Activated T-cell treated with anti-CD3 and anti-CD28 coated beads, Interleukin-2, amount 50 U/mL, for 24 hours (primary cell): Measurements from ENCODE around the gene TGFB1.
A peak's percentile ranks its signal among the peaks of the same experiment; 100 is the strongest.

Experiments
- DNase-seq: peaks from one replicate; pipeline ENCODE4 v3.0.0-alpha.2; 2020
- H3K27ac Mint-ChIP-seq: 2 replicates; pipeline ENCODE4 v1.8.0; 2020; ENCODE audit warnings: mild to moderate bottlenecking, mixed read lengths
- H3K27me3 Mint-ChIP-seq: 2 replicates; pipeline ENCODE4 v1.8.0; 2020; ENCODE audit warnings: mixed read lengths
- H3K36me3 Mint-ChIP-seq: 2 replicates; pipeline ENCODE4 v1.8.0; 2020; ENCODE audit warnings: low read depth, mixed read lengths
- H3K4me1 Mint-ChIP-seq: 2 replicates; pipeline ENCODE4 v1.8.0; 2020; ENCODE audit warnings: low read depth, mixed read lengths
- H3K4me3 Mint-ChIP-seq: 2 replicates; pipeline ENCODE4 v1.8.0; 2020; ENCODE audit warnings: mild to moderate bottlenecking, moderate library complexity, mixed read lengths
- H3K9me3 Mint-ChIP-seq: 2 replicates; pipeline ENCODE4 v1.8.0; 2020; ENCODE audit warnings: mixed read lengths

Gene TGFB1

DNA sequence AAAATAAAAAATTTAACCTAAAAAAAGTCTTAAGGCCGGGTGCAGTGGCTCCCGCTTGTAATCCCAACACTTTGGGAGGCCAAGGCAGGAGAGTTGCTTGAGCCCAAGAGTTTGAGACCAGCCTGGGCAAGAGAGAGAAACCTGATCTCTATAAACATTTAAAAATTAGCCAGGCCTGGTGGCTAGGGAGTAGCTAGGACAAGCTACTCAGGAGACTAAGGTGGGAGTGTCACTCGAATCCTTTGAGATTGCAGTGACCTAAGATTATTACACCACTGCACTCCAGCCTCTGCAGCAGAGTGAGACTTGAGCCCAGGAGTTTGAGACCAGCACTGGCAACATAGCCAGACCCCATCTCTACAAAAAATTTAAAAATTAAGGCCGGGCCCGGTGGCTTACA, 42.6 kb downstream of the TGFB1 start:
- Mint-ChIP-seq H3K4me1 (peaks cover 69% of the 10 kb centered on the region), H3K4me3 (peak overlapping the region; percentile 96), H3K27me3 (no peaks in the 10 kb centered on the region), H3K27ac (peak overlapping the region; percentile 99), H3K36me3 (peaks cover 79% of the 10 kb centered on the region), H3K9me3 (no peaks in the 10 kb centered on the region)
- DNase-seq = no peak

DNA sequence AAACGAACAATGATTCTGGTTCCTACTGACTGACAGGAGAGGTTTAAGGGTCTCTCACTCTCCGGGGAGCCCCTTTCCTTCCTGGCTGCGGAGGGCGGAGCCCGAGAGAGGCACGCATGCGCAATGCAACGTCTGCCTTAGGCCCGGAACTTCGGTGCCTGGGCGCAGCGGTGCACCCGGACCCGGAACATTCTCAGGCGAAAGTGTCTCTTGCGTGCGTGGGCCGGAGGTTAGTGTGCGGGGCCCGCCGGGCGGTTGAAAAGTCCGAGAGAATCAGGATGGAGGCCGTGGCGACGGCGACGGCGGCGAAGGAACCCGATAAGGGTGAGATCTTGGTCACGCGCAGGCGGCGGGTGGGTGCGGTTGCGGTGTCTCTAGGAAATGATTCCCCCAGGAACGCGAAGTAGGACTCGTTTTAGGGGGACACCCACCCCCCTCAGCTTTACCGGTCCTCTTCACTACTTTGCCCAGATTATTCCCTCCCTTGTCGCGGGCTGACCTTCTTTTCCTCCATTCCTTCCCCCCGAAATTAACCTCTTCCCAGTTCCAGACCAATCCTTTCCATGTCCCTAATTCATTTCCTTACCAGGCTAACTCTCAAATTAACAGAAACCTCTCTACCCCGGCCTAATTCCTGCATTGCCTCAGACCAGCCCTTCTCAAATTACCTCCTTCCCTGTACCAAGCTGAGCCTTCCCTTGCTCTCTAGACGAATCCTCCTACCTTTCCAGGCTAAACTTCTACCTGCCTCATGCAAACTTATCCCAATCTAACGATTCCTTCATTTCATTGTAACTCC, 43.5 kb downstream of the TGFB1 start, which contains the start of gene CCDC97:
Gene CCDC97 (plus strand): TSS at position 140 of the 799 bp plus-strand sequence. CDS start 139 bp downstream, at position 279.
- no peaks in the 10 kb centered on the region for H3K9me3 Mint-ChIP-seq
- peaks cover 75% of the 10 kb centered on the region for H3K4me1 Mint-ChIP-seq
- H3K27me3 Mint-ChIP-seq = no peaks in the 10 kb centered on the region
- H3K4me3 Mint-ChIP-seq = peak within 1 kb of the TSS; percentile 96
- H3K36me3 Mint-ChIP-seq = peaks cover 83% of the 10 kb centered on the region
- H3K27ac Mint-ChIP-seq = peak within 1 kb of the TSS; percentile 99
- peak; percentile 95 for DNase-seq

GRCh38 chr19:41309180-41310032, 44.3 kb downstream of the TGFB1 start:
- H3K4me1 Mint-ChIP-seq = peaks cover 81% of the 10 kb centered on the region
- H3K27me3 Mint-ChIP-seq = no peaks in the 10 kb centered on the region
- H3K9me3 Mint-ChIP-seq = no peaks in the 10 kb centered on the region
- peaks cover 88% of the 10 kb centered on the region for H3K36me3 Mint-ChIP-seq
- H3K4me3 Mint-ChIP-seq = peak overlapping the region; percentile 96
- peak overlapping the region; percentile 99 for H3K27ac Mint-ChIP-seq
- DNase-seq = no peak

- Mint-ChIP-seq H3K9me3 (no peaks in the 10 kb centered on the region), H3K36me3 (peaks cover 88% of the 10 kb centered on the region)
Measured at GRCh38 chr19:41308450-41309179, 45.1 kb downstream of the TGFB1 start.

DNA sequence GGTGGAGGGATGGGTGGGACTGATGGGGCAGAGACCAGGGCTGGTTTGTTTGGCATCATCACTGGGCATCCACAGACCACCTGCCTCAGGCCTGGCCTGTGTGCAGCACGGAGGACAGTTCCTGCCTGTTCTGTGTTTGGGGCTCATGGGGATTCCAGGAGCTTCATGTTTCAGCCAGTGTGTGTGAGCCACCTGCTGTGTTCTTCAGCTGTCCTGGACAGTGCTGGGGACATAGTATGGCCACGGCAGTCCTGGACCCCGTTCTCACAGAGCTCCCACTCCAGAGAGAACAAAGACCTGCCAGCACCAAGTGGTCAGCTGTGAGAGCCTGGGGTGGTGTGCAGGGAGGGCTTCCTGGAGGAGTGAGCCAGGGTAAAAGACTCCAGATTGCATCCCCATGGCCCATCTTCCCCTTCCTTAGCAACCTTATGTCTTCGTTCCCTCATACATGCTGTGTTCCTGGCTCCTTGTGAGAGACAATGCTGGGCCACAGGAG, 45.7 kb downstream of the TGFB1 start:
- H3K27me3 Mint-ChIP-seq = no peaks in the 10 kb centered on the region

More at GRCh38 chr19:41308450-41309179, 45.1 kb downstream of the TGFB1 start:
- Mint-ChIP-seq H3K4me3 (peak overlapping the region; percentile 96), H3K27ac (peak overlapping the region; percentile 99), H3K27me3 (no peaks in the 10 kb centered on the region), H3K4me1 (peaks cover 87% of the 10 kb centered on the region)
- peak; percentile 97 for DNase-seq

DNA sequence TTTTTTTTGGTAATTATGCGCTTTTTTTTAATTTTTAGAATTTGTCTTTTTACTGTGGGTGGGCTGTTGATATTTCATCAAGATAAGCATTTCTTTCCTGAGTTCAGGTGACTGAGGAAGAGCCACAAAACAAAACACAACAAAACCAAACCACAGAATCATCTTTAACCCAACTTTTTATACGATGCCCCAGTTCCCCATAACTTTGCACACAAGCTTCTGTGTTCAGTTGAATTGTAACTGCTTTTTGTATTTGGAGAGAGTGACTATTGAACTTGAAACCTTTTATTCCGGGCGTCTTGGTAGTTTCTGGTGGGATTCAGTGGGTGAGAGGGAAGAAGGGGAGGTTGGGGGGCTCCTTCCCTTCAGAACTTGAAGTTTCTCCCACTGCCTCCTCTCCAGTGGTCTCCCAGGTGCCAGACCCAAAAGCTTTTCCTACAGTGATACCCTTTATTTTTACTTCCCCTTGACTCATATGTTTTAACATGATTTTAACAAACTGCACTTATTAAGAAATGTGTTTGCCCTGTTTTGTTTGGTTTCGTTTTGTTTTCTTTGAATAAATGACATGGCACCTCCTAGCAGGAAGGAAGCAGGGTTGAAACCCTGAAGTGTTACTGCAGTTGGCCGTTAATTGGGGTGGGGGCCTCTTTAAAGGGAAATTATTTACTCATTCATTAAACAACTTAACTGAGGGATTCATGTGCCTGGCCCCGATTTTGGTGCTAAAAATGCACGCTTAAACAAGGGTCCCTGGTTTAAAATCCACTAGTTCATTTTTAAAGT, 46.4 kb downstream of the TGFB1 start:
- Mint-ChIP-seq H3K9me3 (no peaks in the 10 kb centered on the region), H3K36me3 (peaks cover 88% of the 10 kb centered on the region), H3K4me3 (peak overlapping the region; percentile 52), H3K27ac (peak overlapping the region; percentile 99), H3K27me3 (no peaks in the 10 kb centered on the region), H3K4me1 (peaks cover 89% of the 10 kb centered on the region)
- DNase-seq = no peak

More for the DNA sequence above, 45.7 kb downstream of the TGFB1 start:
- Mint-ChIP-seq H3K27ac (peak overlapping the region; percentile 99), H3K4me3 (peak overlapping the region; percentile 96), H3K36me3 (peaks cover 88% of the 10 kb centered on the region), H3K4me1 (peaks cover 87% of the 10 kb centered on the region), H3K9me3 (no peaks in the 10 kb centered on the region)
- DNase-seq = no peak

DNA sequence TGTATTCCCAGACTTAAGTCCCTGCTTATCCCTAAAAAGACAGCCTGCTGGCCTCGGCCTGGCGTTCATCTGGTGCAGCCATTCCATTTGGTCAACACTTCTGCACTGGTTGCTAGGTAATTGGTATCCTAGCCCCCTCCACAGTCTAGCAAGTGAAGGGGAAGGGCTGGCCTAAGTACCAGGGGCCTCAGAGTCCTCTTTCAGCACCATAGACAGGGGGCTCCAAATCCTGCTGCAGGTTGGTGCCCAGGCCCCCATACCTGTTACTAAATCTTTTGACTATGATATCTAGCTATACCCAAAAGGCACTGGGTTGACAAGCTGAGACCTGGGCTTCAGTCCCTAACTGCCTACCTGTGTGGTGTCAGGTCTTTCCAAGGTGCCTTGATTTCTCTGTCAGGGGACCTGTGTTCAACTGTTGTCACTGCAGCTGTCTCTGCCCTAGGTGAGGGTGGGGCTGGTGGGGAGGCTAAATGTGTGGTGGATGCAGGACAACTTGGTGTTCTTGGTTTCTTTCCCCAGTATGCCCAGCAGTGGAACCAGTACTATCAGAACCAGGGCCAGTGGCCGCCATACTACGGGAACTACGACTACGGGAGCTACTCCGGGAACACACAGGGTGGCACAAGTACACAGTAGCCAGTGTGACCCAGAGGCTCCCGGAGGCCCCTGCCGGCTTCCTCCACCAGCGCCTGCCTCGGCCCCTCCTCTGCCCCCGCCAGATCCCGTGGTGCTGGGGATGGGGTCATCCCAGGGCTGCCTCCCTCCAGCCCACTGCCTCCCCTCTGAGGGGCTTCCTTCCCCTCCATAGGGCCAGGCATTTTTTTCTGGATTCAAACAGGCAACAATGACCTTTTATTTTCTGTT, 47.6 kb downstream of the TGFB1 start:
- Mint-ChIP-seq H3K4me3 (peak overlapping the region; percentile 52), H3K27me3 (no peaks in the 10 kb centered on the region), H3K27ac (peak overlapping the region; percentile 99), H3K4me1 (peaks cover 89% of the 10 kb centered on the region), H3K9me3 (no peaks in the 10 kb centered on the region), H3K36me3 (peaks cover 90% of the 10 kb centered on the region)
- no peak for DNase-seq

DNA sequence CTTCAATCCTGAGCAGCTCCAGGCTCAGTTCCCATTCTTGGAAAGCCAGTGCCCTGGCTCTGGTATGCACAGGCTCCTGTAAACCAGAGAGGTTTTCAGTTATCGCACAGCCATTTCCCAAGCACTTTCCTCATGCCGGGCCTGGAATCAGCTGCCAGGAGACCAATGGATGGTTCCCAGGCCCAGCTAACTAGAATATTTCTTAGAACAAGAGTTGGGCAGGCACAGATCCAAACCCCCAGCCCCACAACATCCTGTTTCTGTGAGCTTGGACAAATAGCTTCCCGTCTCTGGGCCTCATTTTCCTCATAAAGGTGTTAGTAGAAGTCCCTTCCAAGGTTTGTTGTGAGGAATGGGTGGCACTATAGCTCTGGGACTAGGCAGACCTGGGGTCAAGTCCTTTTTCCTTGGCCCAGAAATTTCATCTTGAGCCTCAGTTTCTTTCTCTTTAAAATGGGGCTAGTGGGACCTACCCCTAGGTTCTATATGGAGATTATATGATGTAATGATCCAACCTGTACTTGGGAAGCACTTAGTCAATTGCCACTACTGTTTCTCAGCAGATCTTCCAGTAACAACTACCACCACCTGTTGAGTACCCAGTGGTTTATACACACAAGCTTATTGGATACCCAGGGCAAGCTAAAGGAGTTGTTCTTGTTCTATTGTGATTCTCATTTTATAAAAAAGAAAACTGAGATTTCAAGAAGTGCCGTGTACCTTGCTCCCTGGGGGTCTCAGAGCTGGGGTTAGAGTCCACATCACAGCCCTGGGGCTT, 48.8 kb downstream of the TGFB1 start:
- Mint-ChIP-seq H3K27ac (peak overlapping the region; percentile 95), H3K4me3 (no peak overlapping the region), H3K4me1 (peaks cover 95% of the 10 kb centered on the region), H3K27me3 (no peaks in the 10 kb centered on the region), H3K36me3 (peaks cover 91% of the 10 kb centered on the region), H3K9me3 (no peaks in the 10 kb centered on the region)
- DNase-seq = no peak

DNA sequence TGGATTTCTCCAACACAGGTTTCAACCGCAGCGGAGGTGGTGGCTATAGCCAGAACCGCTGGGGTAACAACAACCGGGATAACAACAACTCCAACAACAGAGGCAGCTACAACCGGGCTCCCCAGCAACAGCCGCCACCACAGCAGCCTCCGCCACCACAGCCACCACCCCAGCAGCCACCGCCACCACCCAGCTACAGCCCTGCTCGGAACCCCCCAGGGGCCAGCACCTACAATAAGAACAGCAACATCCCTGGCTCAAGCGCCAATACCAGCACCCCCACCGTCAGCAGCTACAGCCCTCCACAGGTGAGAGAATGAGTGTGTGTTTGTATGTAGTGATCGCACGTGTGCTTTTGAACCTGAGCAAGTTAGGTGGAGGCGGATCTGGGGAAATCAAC, 49.8 kb downstream of the TGFB1 start:
- Mint-ChIP-seq H3K27ac (peak overlapping the region; percentile 95), H3K4me3 (no peak overlapping the region), H3K9me3 (no peaks in the 10 kb centered on the region), H3K27me3 (no peaks in the 10 kb centered on the region), H3K36me3 (peaks cover 98% of the 10 kb centered on the region), H3K4me1 (peaks cover 99% of the 10 kb centered on the region)
- no peak for DNase-seq

GRCh38 chr19:41302624-41303351, 50.9 kb downstream of the TGFB1 start:
- no peaks in the 10 kb centered on the region for H3K9me3 Mint-ChIP-seq
- peak; percentile 83 for DNase-seq
- H3K4me3 Mint-ChIP-seq = peak overlapping the region; percentile 60
- H3K27me3 Mint-ChIP-seq = no peaks in the 10 kb centered on the region
- H3K36me3 Mint-ChIP-seq = peaks cover 99% of the 10 kb centered on the region
- peaks cover 99% of the 10 kb centered on the region for H3K4me1 Mint-ChIP-seq
- peak overlapping the region; percentile 95 for H3K27ac Mint-ChIP-seq

GRCh38 chr19:41300555-41300954, 53.2 kb downstream of the TGFB1 start:
- H3K27me3 Mint-ChIP-seq = no peaks in the 10 kb centered on the region
- peaks cover 100% of the 10 kb centered on the region for H3K36me3 Mint-ChIP-seq
- no peaks in the 10 kb centered on the region for H3K9me3 Mint-ChIP-seq
- DNase-seq = no peak
- H3K4me3 Mint-ChIP-seq = no peak overlapping the region
- H3K27ac Mint-ChIP-seq = peak overlapping the region; percentile 95
- peaks cover 100% of the 10 kb centered on the region for H3K4me1 Mint-ChIP-seq

DNA sequence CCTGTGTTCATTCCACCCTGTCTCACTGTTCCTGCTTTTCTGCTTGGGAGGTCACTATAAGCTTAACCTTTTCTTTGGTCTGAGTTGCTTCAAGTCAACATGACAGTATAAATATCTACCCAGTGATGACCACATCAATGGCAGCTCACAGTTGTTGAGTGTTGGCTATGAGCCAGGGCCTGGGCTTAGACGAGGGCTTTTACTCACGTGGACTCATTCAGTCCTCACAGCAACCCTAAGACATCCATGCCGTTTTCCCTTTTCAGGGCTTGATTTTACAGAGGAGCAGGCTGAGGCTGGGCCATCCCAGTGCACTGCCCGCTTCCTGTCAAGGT, 54.0 kb downstream of the TGFB1 start:
- H3K27me3 Mint-ChIP-seq = no peaks in the 10 kb centered on the region
- no peak overlapping the region for H3K4me3 Mint-ChIP-seq
- H3K4me1 Mint-ChIP-seq = peaks cover 100% of the 10 kb centered on the region
- peaks cover 100% of the 10 kb centered on the region for H3K36me3 Mint-ChIP-seq
- no peaks in the 10 kb centered on the region for H3K9me3 Mint-ChIP-seq
- peak overlapping the region; percentile 95 for H3K27ac Mint-ChIP-seq
- no peak for DNase-seq
